Stimulated activated CD4-positive, alpha-beta T cell treated with anti-CD3 and anti-CD28 coated beads, TNF-alpha, amount 100 ng/mL, for 48 hours (primary cell): ENCODE data around the gene GATB.

Experiments
- DNase-seq, 3 donors: peaks; one replicate each; pipeline ENCODE4 v3.0.0-alpha.2; 2020; ENCODE audit warnings: low read depth in 3 of 3

The GATB gene

GRCh38 chr4:151652841-151653547, 107.8 kb downstream of the GATB start:
- no peak for DNase-seq

- no peak for DNase-seq
These were observed 109.3 kb downstream of the GATB start for GRCh38 chr4:151651496-151651895.

GRCh38 chr4:151649479-151649878, 111.3 kb downstream of the GATB start:
- no peak for DNase-seq

- DNase-seq: no peak
These were observed 114.5 kb downstream of the GATB start for GRCh38 chr4:151646322-151646721.

GRCh38 chr4:151644622-151645021, 116.2 kb downstream of the GATB start:
- no peak for DNase-seq

- DNase-seq: no peak
These were observed 117.2 kb downstream of the GATB start for GRCh38 chr4:151643564-151643963.

GRCh38 chr4:151641983-151642382, 118.8 kb downstream of the GATB start:
- DNase-seq: no peak

GRCh38 chr4:151641167-151641566, 119.6 kb downstream of the GATB start:
- no peak for DNase-seq

- no peak for DNase-seq
These were observed 120.4 kb downstream of the GATB start for GRCh38 chr4:151640381-151640780.

GRCh38 chr4:151638295-151638858, 122.4 kb downstream of the GATB start:
- DNase-seq: no peak

GRCh38 chr4:151631349-151631748, 129.5 kb downstream of the GATB start:
- DNase-seq: no peak

- DNase-seq: no peak
These were observed 131.6 kb downstream of the GATB start for GRCh38 chr4:151629097-151629783.

GRCh38 chr4:151628001-151628608, 132.7 kb downstream of the GATB start:
- DNase-seq: no peak

- DNase-seq: no peak
These were observed 133.3 kb downstream of the GATB start for GRCh38 chr4:151627491-151627890.

GRCh38 chr4:151626751-151627150, 134.1 kb downstream of the GATB start:
- no peak for DNase-seq

GRCh38 chr4:151626228-151626627, 134.6 kb downstream of the GATB start:
- DNase-seq: no peak

- no peak for DNase-seq
These were observed 135.9 kb downstream of the GATB start for GRCh38 chr4:151624626-151625565.
